ENCODE measurements around the gene PLLP. TPM values are rescaled to one million over a fixed set of nuclear protein-coding genes. Genes with fewer than 3 reads are reported as not detected.

Gene PLLP
- total RNA-seq = 1.2 TPM
- long read RNA-seq, partial matches to known transcripts = 1 of 1 reads
- long read RNA-seq, other reads (novel, unspliced or antisense) = 0 of 1 reads

GRCh38 chr16:57284209-57284951 lies at the start of gene PLLP:
TSS of gene PLLP (minus strand) at chr16:57284672. CDS start at chr16:57284540, 132 bp downstream.
- DNase-seq (ENCODE audit: low spot score) = no peak
- intact Hi-C loops (cut with DNase I) = no loop called here

GRCh38 chr16:57333402-57333801 lies 48.9 kb upstream of the PLLP start:
- DNase-seq (ENCODE audit: low spot score) = no peak
- intact Hi-C loops (cut with DNase I) = no loop called here

GRCh38 chr16:57331355-57331754 lies 46.9 kb upstream of the PLLP start:
- no peak for DNase-seq (ENCODE audit: low spot score)
- intact Hi-C loops (cut with DNase I) = no loop called here

- intact Hi-C loops (cut with DNase I) = no loop called here
- DNase-seq (ENCODE audit: low spot score) = no peak
Measured at GRCh38 chr16:57329718-57330327, 45.4 kb upstream of the PLLP start.

- DNase-seq (ENCODE audit: low spot score) = no peak
- intact Hi-C loops (cut with DNase I) = no loop called here
Measured at GRCh38 chr16:57325458-57325857, 41.0 kb upstream of the PLLP start.

- DNase-seq (ENCODE audit: low spot score) = no peak
- intact Hi-C loops (cut with DNase I) = no loop called here
Measured at GRCh38 chr16:57324749-57325148, 40.3 kb upstream of the PLLP start.

- intact Hi-C loops (cut with DNase I) = no loop called here
- DNase-seq (ENCODE audit: low spot score) = no peak
Measured at GRCh38 chr16:57319646-57320045, 35.2 kb upstream of the PLLP start.

- no peak for DNase-seq (ENCODE audit: low spot score)
- intact Hi-C loops (cut with DNase I) = no loop called here
Measured at GRCh38 chr16:57318240-57318970, 33.9 kb upstream of the PLLP start.

- DNase-seq (ENCODE audit: low spot score) = no peak
- intact Hi-C loops (cut with DNase I) = loop anchor here (2.0 kb wide), 1 partner anchor 56 kb away; the partner anchor contains the start of gene CX3CL1
Measured at GRCh38 chr16:57316390-57317017, 32.0 kb upstream of the PLLP start.

- DNase-seq (ENCODE audit: low spot score) = no peak
- intact Hi-C loops (cut with DNase I) = no loop called here
Measured at GRCh38 chr16:57315416-57315815, 30.9 kb upstream of the PLLP start.

GRCh38 chr16:57314161-57314785 lies 29.8 kb upstream of the PLLP start:
- no peak for DNase-seq (ENCODE audit: low spot score)
- intact Hi-C loops (cut with DNase I) = no loop called here

- intact Hi-C loops (cut with DNase I) = no loop called here
- no peak for DNase-seq (ENCODE audit: low spot score)
Measured at GRCh38 chr16:57313509-57313908, 29.0 kb upstream of the PLLP start.

- DNase-seq (ENCODE audit: low spot score) = no peak
- intact Hi-C loops (cut with DNase I) = no loop called here
Measured at GRCh38 chr16:57310801-57311200, 26.3 kb upstream of the PLLP start.

GRCh38 chr16:57308041-57308440 lies 23.6 kb upstream of the PLLP start:
- intact Hi-C loops (cut with DNase I) = no loop called here
- DNase-seq (ENCODE audit: low spot score) = no peak

- no peak for DNase-seq (ENCODE audit: low spot score)
- intact Hi-C loops (cut with DNase I) = no loop called here
Measured at GRCh38 chr16:57307365-57307764, 22.9 kb upstream of the PLLP start.

GRCh38 chr16:57306676-57307341 lies 22.3 kb upstream of the PLLP start:
- DNase-seq (ENCODE audit: low spot score) = no peak
- intact Hi-C loops (cut with DNase I) = no loop called here

- intact Hi-C loops (cut with DNase I) = no loop called here
- no peak for DNase-seq (ENCODE audit: low spot score)
Measured at GRCh38 chr16:57305159-57305811, 20.8 kb upstream of the PLLP start.

Data from cardiac septum (tissue), 1 donor.